ENCODE measurements around the gene PCP2. TPM values are rescaled to one million over a fixed set of nuclear protein-coding genes. Genes with fewer than 3 reads are reported as not detected.

The PCP2 gene
- total RNA-seq, 4 donors from 2014 or later = 0.53 to 0.57 TPM; not detected in 2

GRCh38 chr19:7636317-7636690 is 2.8 kb upstream of the PCP2 start:
- Histone ChIP-seq H3K36me3 (peaks cover 0 to 26% (median 8%) of the 10 kb centered on the region in 3 donors), H3K4me3 (peak overlapping the region in 3 of 4 donors; percentile 78 to 87 (median 86)), H3K27ac (peak overlapping the region; percentile 87 to 93 (median 90)), H3K9me3 (no peaks in the 10 kb centered on the region), H3K27me3 (peaks cover 0 to 42% (median 0%) of the 10 kb centered on the region in 4 donors), H3K4me1 (peaks cover 0 to 43% (median 1%) of the 10 kb centered on the region in 3 donors)
- WGBS, 2 donors = 77 to 83% methylated on average over 3 to 4 of the region's 16 CpGs
- no peak for TF ChIP-seq POLR2A (IDR thresholded peaks at IDR 0.05)
- TF ChIP-seq, protein P1, sequence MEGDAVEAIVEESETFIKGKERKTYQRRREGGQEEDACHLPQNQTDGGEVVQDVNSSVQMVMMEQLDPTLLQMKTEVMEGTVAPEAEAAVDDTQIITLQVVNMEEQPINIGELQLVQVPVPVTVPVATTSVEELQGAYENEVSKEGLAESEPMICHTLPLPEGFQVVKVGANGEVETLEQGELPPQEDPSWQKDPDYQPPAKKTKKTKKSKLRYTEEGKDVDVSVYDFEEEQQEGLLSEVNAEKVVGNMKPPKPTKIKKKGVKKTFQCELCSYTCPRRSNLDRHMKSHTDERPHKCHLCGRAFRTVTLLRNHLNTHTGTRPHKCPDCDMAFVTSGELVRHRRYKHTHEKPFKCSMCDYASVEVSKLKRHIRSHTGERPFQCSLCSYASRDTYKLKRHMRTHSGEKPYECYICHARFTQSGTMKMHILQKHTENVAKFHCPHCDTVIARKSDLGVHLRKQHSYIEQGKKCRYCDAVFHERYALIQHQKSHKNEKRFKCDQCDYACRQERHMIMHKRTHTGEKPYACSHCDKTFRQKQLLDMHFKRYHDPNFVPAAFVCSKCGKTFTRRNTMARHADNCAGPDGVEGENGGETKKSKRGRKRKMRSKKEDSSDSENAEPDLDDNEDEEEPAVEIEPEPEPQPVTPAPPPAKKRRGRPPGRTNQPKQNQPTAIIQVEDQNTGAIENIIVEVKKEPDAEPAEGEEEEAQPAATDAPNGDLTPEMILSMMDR (IDR thresholded peaks at IDR 0.05) = no peak
- no peak for DNase-seq
- intact Hi-C loops (cut with DNase I) = no loop called here

DNA sequence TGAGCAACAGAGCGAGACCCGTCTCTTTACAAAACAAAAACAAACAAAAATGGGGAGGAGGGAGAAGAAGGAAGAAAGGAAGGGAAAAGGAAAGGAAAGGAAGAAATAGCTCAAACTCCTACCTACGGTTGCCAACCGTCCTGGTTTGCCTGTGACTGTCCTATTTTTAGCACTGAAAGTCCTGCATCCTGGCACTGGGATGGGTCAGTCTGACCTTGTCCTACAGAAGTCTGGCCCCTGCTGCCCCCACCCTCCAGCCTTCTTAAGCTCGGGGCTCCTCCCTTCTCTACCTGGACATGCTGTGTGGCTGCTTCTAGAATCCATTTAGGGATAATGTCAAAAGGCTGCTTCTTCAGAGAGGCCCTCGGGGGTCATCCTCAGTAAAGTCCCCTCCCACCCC is 2.2 kb upstream of the PCP2 start:
- H3K27ac ChIP-seq = no peak overlapping the region
- intact Hi-C loops (cut with DNase I) = no loop called here
- H3K36me3 ChIP-seq = peaks cover 0 to 20% (median 8%) of the 10 kb centered on the region in 3 donors
- H3K4me3 ChIP-seq = no peak overlapping the region
- 41 to 50% methylated on average over 6 of the region's 6 CpGs for WGBS, 2 donors
- TF ChIP-seq, protein P1 (IDR thresholded peaks at IDR 0.05) = no peak
- TF ChIP-seq POLR2A (IDR thresholded peaks at IDR 0.05) = no peak
- no peak for DNase-seq
- no peaks in the 10 kb centered on the region for H3K9me3 ChIP-seq
- H3K4me1 ChIP-seq = peaks cover 6 to 49% (median 8%) of the 10 kb centered on the region in 3 donors
- H3K27me3 ChIP-seq = peaks cover 0 to 42% (median 0%) of the 10 kb centered on the region in 4 donors

GRCh38 chr19:7632340-7633203 is 947 bp downstream of the PCP2 start:
- TF ChIP-seq, protein P1 (IDR thresholded peaks at IDR 0.05) = no peak
- TF ChIP-seq POLR2A (IDR thresholded peaks at IDR 0.05) = no peak
- intact Hi-C loops (cut with DNase I) = no loop called here
- WGBS, 2 donors = 90 to 91% methylated on average over 5 to 21 of the region's 40 CpGs
- DNase-seq = no peak
- peaks cover 25 to 58% (median 31%) of the 10 kb centered on the region in 3 donors for H3K4me1 ChIP-seq
- no peaks in the 10 kb centered on the region for H3K9me3 ChIP-seq
- H3K27me3 ChIP-seq = peaks cover 0 to 23% (median 0%) of the 10 kb centered on the region in 4 donors
- H3K4me3 ChIP-seq = no peak overlapping the region
- H3K27ac ChIP-seq = no peak overlapping the region
- H3K36me3 ChIP-seq = peaks cover 0 to 16% (median 8%) of the 10 kb centered on the region in 3 donors

- intact Hi-C loops (cut with DNase I) = no loop called here
- WGBS, 2 donors = 75% methylated on average over 4 of the region's 12 CpGs; no CpG with 5 or more reads in 1 of the 2 donors
- DNase-seq = no peak
Measured at GRCh38 chr19:7631577-7631976, 1.9 kb downstream of the PCP2 start.

More at GRCh38 chr19:7631577-7631976, 1.9 kb downstream of the PCP2 start:
- no peak overlapping the region for H3K27ac ChIP-seq
- peaks cover 0 to 26% (median 8%) of the 10 kb centered on the region in 3 donors for H3K36me3 ChIP-seq
- H3K4me1 ChIP-seq = peaks cover 25 to 55% (median 32%) of the 10 kb centered on the region in 3 donors
- H3K27me3 ChIP-seq = peaks cover 0 to 13% (median 0%) of the 10 kb centered on the region in 4 donors
- no peaks in the 10 kb centered on the region for H3K9me3 ChIP-seq
- H3K4me3 ChIP-seq = no peak overlapping the region
- TF ChIP-seq, protein P1 (IDR thresholded peaks at IDR 0.05) = no peak
- no peak for TF ChIP-seq POLR2A (IDR thresholded peaks at IDR 0.05)

Measured in esophagus squamous epithelium (tissue), 5 donors.